ENCODE results near the gene MICU1.

GRCh38 chr10:72332423-72333111 is 293.3 kb downstream of the MICU1 start:
- TF ChIP-seq ZNF274 (IDR thresholded peaks at IDR 0.05; ENCODE audit: low read depth, low read length): no peak
- TF ChIP-seq YY1 (IDR thresholded peaks at IDR 0.05; ENCODE audit: insufficient read depth, insufficient read length): no peak

All from NT2/D1 (cell line).